ENCODE data around the gene DENND1A.

DNA sequence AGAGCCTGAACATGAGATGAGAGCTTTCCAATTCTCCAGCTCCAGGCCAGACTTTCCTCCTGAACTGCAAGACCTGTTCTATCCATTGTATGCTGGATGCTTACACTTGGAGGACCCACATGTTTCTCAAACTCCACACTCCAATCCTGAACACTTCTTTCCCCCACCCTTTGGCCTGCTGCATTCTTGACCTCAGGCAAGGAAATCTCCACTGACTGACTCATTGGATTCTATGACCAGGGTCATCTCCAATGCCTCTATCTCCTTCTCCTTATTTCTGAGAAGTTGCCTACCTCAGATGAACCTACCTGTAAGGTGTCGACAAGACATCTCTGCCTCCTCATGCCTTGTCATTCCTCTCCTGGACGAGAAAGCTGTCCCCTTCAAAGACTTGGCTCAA, 420.3 kb downstream of the DENND1A start:
- TF ChIP-seq, protein P1, sequence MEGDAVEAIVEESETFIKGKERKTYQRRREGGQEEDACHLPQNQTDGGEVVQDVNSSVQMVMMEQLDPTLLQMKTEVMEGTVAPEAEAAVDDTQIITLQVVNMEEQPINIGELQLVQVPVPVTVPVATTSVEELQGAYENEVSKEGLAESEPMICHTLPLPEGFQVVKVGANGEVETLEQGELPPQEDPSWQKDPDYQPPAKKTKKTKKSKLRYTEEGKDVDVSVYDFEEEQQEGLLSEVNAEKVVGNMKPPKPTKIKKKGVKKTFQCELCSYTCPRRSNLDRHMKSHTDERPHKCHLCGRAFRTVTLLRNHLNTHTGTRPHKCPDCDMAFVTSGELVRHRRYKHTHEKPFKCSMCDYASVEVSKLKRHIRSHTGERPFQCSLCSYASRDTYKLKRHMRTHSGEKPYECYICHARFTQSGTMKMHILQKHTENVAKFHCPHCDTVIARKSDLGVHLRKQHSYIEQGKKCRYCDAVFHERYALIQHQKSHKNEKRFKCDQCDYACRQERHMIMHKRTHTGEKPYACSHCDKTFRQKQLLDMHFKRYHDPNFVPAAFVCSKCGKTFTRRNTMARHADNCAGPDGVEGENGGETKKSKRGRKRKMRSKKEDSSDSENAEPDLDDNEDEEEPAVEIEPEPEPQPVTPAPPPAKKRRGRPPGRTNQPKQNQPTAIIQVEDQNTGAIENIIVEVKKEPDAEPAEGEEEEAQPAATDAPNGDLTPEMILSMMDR (IDR thresholded peaks at IDR 0.05) = no peak
- TF ChIP-seq POLR2A (IDR thresholded peaks at IDR 0.05) = no peak
